Tibial nerve (tissue), 4 donors: Measurements from ENCODE around the gene MYL11.

Source experiments
- EP300 ChIP-seq, 2 donors: sonication (generic); formaldehyde crosslinking; IDR thresholded peaks; one replicate each; pipeline ENCODE4 v1.6.1; 2017; ENCODE audit warnings: antibody characterized with exemption in 2 of 2, mild to moderate bottlenecking in 1 of 2
- POLR2A ChIP-seq, 2 donors: fragments of 450-650 bp; IDR thresholded peaks; one replicate each; pipeline ENCODE4 v1.6.1; 2017; ENCODE audit warnings: antibody characterized with exemption in 2 of 2, mild to moderate bottlenecking in 2 of 2, moderate library complexity in 2 of 2
- TF ChIP-seq, protein P1 (sequence below), 5 experiments: fragments of 200-600 bp in 3 of 5; fragments of 450-650 bp in 2 of 5; sonication (generic) in 3 of 5; IDR thresholded peaks; one replicate each; pipeline ENCODE4 v1.5.1; 2016 to 2019; ENCODE audit warnings: antibody characterized with exemption in 5 of 5, mild to moderate bottlenecking in 3 of 5, moderate library complexity in 2 of 5

DNA sequence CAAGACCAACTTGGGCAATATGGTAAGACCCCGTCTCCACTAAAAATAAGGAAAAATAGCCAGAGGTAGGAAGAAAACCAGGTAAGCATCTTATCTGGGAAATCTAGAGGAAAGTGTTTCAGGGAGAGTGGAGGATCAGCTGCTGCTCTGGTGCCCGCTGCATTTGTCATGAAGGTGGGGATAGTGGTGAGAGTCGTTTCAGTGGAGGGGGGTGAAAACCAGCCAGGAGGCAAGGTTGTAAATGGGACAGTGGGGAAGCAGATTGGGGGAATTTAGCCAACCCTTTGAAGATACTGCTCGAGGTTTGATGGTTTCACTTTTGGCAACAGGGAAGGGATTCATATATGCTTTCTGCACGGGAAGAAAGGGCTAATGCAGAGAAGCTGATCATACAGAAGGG is 46.4 kb downstream of the MYL11 start:
- TF ChIP-seq EP300 (IDR thresholded peaks at IDR 0.05) (no peak), POLR2A (IDR thresholded peaks at IDR 0.05) (no peak)
- TF ChIP-seq, protein P1, sequence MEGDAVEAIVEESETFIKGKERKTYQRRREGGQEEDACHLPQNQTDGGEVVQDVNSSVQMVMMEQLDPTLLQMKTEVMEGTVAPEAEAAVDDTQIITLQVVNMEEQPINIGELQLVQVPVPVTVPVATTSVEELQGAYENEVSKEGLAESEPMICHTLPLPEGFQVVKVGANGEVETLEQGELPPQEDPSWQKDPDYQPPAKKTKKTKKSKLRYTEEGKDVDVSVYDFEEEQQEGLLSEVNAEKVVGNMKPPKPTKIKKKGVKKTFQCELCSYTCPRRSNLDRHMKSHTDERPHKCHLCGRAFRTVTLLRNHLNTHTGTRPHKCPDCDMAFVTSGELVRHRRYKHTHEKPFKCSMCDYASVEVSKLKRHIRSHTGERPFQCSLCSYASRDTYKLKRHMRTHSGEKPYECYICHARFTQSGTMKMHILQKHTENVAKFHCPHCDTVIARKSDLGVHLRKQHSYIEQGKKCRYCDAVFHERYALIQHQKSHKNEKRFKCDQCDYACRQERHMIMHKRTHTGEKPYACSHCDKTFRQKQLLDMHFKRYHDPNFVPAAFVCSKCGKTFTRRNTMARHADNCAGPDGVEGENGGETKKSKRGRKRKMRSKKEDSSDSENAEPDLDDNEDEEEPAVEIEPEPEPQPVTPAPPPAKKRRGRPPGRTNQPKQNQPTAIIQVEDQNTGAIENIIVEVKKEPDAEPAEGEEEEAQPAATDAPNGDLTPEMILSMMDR (IDR thresholded peaks at IDR 0.05): no peak
